Measurements from ENCODE around the gene NALF2. TPM values are rescaled to one million over a fixed set of nuclear protein-coding genes. Genes with fewer than 3 reads are reported as not detected.

NALF2 gene
- polyA plus RNA-seq, 2 of the 4 experiments (the other 2 are of a cell fraction), result 1.4 to 2.1 TPM

DNA sequence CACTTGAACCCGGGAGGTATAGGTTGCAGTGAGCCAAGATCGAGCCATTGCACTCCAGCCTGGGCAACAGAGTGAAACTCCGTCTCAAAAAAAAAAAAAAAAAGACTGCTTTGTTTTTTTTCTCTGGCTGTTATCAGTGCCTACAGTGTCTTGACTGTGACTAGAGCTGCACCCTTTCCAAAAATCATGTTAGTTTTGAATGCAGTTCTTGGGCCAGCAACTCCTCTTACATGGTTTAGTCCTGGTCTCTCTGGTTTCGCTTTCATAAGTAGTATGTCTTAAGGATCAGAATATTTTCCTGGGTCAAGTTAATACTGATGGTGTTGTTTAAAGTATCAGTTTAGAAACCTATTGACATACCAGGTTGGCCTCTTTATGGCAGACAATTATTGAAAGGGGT is 34.2 kb upstream of the NALF2 start:
- WGBS (ENCODE audit: missing lambda C conversion rate), result 17% methylated on average over 4 of the region's 4 CpGs
- TF ChIP-seq, protein P1, sequence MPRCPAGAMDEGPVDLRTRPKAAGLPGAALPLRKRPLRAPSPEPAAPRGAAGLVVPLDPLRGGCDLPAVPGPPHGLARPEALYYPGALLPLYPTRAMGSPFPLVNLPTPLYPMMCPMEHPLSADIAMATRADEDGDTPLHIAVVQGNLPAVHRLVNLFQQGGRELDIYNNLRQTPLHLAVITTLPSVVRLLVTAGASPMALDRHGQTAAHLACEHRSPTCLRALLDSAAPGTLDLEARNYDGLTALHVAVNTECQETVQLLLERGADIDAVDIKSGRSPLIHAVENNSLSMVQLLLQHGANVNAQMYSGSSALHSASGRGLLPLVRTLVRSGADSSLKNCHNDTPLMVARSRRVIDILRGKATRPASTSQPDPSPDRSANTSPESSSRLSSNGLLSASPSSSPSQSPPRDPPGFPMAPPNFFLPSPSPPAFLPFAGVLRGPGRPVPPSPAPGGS (IDR thresholded peaks at IDR 0.05), result no peak
- TF ChIP-seq CHD2 (IDR thresholded peaks at IDR 0.05; ENCODE audit: low read length, partially characterized antibody) (no peak), JUN (IDR thresholded peaks at IDR 0.05) (no peak), HDAC2 (IDR thresholded peaks at IDR 0.05) (no peak)
- DNase-seq (ENCODE audit: low read depth in 1 of 2, low spot score in 1 of 2) (no peak), FAIRE-seq (no peak), ATAC-seq (no peak)
- H3K27ac ChIP-seq, result no peak overlapping the region
- ChIA-PET POLR2A (no interaction called here), CTCF (no interaction called here)
- H3K4me2 ChIP-seq, result no peak overlapping the region
- no peak overlapping the region for H3K4me3 ChIP-seq
- H3K4me1 ChIP-seq, result no peaks in the 10 kb centered on the region
- no peaks in the 10 kb centered on the region for H3K9me3 ChIP-seq

GRCh38 chrX:69489625-69490024 is 14.5 kb upstream of the NALF2 start:
- CTCF ChIA-PET, result no interaction called here
- DNase-seq (ENCODE audit: low read depth in 1 of 2, low spot score in 1 of 2) (no peak), ATAC-seq (no peak), FAIRE-seq (peak; percentile 32)
- Histone ChIP-seq H3K9me3 (no peaks in the 10 kb centered on the region), H3K4me2 (no peak overlapping the region), H3K27ac (no peak overlapping the region), H3K4me1 (peaks cover 5% of the 10 kb centered on the region; the same call in 1 of the 3 replicates), H3K4me3 (no peak overlapping the region)
- POLR2A ChIA-PET, result no interaction called here
- TF ChIP-seq KDM1A (IDR thresholded peaks at IDR 0.05; ENCODE audit: low read depth) (no peak), FOXS1 (CRISPR knock-in tag; IDR thresholded peaks at IDR 0.05) (no peak), EP300 (IDR thresholded peaks at IDR 0.05) (no peak), ZFP36 (IDR thresholded peaks at IDR 0.05; ENCODE audit: borderline replicate concordance, partially characterized antibody) (no peak), TFCP2L1 (CRISPR knock-in tag; IDR thresholded peaks at IDR 0.05) (no peak), SMC3 (IDR thresholded peaks at IDR 0.05) (no peak), NFE2L2 (conservative IDR thresholded peaks at IDR 0.05; ENCODE audit: low read length) (no peak), RFX5 (IDR thresholded peaks at IDR 0.05) (no peak)
- TF ChIP-seq, protein P2, sequence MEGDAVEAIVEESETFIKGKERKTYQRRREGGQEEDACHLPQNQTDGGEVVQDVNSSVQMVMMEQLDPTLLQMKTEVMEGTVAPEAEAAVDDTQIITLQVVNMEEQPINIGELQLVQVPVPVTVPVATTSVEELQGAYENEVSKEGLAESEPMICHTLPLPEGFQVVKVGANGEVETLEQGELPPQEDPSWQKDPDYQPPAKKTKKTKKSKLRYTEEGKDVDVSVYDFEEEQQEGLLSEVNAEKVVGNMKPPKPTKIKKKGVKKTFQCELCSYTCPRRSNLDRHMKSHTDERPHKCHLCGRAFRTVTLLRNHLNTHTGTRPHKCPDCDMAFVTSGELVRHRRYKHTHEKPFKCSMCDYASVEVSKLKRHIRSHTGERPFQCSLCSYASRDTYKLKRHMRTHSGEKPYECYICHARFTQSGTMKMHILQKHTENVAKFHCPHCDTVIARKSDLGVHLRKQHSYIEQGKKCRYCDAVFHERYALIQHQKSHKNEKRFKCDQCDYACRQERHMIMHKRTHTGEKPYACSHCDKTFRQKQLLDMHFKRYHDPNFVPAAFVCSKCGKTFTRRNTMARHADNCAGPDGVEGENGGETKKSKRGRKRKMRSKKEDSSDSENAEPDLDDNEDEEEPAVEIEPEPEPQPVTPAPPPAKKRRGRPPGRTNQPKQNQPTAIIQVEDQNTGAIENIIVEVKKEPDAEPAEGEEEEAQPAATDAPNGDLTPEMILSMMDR (IDR thresholded peaks at IDR 0.05), result no peak

DNA sequence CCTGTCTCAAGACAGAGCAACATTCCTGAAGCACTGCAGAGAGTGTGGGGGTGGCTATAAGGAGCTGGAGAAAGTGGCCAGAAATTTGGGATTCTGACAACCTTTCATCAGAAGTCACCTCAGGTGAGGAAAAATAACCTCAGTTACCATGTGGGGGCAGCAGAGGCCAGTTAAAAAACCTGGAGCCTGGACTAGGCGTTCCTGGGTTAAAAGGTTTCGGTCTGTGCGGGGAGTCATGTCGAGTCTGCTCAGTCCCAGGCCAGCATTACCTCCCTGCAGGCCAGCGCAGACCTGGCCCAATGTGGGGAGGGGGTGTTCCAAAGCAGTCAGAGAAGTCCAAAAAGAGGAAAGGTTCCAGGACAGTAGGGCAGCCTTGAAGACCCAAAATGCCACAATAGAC is 10.9 kb upstream of the NALF2 start:
- TF ChIP-seq, protein P3, sequence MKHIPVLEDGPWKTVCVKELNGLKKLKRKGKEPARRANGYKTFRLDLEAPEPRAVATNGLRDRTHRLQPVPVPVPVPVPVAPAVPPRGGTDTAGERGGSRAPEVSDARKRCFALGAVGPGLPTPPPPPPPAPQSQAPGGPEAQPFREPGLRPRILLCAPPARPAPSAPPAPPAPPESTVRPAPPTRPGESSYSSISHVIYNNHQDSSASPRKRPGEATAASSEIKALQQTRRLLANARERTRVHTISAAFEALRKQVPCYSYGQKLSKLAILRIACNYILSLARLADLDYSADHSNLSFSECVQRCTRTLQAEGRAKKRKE (CRISPR knock-in tag; IDR thresholded peaks at IDR 0.05; ENCODE audit: low read depth), result no peak
- TF ChIP-seq RFX5 (IDR thresholded peaks at IDR 0.05), result no peak
- peak; percentile 67 to 70 for TF ChIP-seq RAD21 (conservative IDR thresholded peaks at IDR 0.05 in 1 of 2, IDR thresholded peaks at IDR 0.05 in 1 of 2)
- TF ChIP-seq, protein P2 (IDR thresholded peaks at IDR 0.05), result peak; percentile 54
- TF ChIP-seq CBX8 (IDR thresholded peaks at IDR 0.05), result no peak
- no peak for TF ChIP-seq ZC3H11A (IDR thresholded peaks at IDR 0.05)
- peak; percentile 33; the same call in 2 of the 3 replicates for TF ChIP-seq SMC3 (IDR thresholded peaks at IDR 0.05)
- no peaks in the 10 kb centered on the region for H3K9me3 ChIP-seq
- H3K27ac ChIP-seq, result no peak overlapping the region
- no peak overlapping the region for H3K4me3 ChIP-seq
- peaks cover 5% of the 10 kb centered on the region; the same call in 1 of the 3 replicates for H3K4me1 ChIP-seq
- FAIRE-seq (no peak), DNase-seq (ENCODE audit: low read depth in 1 of 2, low spot score in 1 of 2) (peak; percentile 30 to 35), ATAC-seq (peak; percentile 80 to 92)
- CTCF ChIA-PET, result interaction anchor here (0.7 to 5.8 kb wide), 14 partner anchors 8 to 636 kb away, joined by 3 to 55 read pairs (median 3); partner anchors contain the start of genes EDA and NALF2
- 7% methylated on average over 5 of the region's 5 CpGs for WGBS (ENCODE audit: missing lambda C conversion rate)
- H3K4me2 ChIP-seq, result peak overlapping the region; percentile 47; the same call in 2 of the 3 replicates
- POLR2A ChIA-PET, result no interaction called here

All from A549 (cell line).